GM21423 (cell line): ENCODE measurements around the gene EPHA3.

Experiments used
- ATAC-seq: cut with Tn5 transposase; IDR thresholded peaks from one replicate; pipeline ENCODE4 v1.9.1; 2021; ENCODE audit warnings: mild to moderate bottlenecking, moderate library complexity; ENCODE audit not compliant: unreplicated experiment

The EPHA3 gene

DNA sequence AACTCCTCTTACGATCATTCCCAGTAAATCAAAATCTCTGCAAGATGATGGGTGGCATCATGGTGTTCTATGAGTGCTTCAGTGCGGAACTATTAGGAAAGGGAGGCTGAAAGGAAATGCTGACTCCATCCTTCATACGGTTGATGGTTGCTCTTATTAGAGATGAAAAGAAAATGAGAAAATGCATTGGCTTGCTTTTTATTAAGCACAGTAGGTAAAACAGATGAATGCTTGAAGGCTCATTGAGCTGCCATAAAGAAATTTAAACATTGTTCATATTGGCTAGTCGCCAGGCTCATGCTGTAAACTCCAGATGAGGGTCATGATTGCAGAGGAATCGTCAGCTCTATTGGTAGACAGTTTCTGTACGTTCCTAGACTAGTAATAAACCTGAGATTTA is 115.8 kb downstream of the EPHA3 start:
- ATAC-seq = no peak

DNA sequence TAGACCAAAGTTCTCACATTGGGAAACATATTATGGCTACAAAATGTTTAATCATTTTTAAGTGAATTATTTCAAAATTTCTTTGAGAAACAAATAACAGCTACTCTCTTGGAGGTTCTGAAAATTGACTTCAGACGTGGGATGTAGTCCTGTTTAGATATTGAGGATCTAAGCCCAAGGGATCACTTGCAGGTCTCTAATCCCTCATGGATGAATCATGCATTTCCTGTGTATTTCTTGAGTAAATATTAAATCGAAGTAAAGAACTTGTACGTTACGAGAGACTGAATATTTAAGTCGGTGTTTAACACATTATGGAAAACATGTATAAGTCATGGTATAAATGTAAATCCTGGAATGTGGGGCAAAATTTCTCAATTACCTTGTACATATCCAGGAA is 119.8 kb downstream of the EPHA3 start:
- ATAC-seq = no peak

DNA sequence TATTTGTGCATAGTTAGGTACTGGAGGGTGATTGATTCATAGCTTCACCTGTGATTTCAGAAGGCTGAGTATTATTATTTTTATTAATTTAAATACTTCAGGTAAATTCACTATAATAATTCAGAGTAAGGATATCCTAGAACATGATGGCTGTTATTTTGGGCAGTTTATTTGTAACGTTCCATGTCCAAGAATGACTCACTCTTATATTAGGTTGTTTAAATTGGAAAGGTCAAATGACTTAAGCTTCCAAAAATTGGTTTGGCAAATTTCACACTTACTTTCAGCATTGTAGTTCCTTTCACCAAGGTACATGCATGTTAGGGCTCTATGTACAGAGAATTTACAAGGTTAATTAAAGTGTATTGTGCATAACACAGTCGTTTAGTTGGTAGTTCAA is 120.2 kb downstream of the EPHA3 start:
- no peak for ATAC-seq

DNA sequence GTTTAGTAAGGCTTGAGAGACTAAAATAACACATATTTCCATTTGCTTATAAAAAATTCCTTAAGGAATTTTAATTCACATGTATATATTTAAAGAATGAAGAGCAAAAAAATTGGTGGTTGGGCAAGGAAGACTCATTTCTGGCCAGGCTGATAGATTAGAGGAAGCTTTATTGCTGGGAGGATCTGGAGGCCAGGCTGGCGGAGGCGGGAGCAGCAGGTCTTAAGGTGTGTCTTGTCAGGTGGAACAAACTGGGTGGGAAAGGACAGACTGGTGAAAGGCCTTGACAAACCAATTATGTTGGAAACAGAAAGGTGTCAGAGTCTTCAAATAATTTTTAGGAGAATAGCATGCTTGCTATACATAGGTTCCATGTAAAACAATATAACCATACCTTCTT is 124.7 kb downstream of the EPHA3 start:
- ATAC-seq = no peak

DNA sequence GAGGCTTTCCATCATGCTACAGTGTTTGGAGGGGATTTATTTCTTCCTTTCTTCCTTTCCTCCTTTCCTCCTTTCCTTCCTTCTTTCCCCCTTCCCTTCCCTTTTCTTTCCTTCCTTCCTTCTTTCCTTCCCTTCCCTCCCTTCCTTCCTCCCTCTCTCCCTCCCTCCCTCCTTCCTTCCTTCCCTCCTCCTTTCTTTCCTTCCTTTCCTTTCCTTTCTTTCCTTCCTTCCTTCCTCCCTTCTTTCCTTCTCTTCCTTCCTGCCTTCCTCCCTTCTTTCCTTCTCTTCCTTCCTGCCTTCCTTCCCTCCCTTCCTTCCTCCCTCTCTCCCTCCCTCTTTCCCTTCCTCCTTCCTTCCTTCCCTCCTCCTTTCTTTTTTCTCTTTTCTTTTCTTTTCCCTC is 127.2 kb downstream of the EPHA3 start:
- no peak for ATAC-seq

DNA sequence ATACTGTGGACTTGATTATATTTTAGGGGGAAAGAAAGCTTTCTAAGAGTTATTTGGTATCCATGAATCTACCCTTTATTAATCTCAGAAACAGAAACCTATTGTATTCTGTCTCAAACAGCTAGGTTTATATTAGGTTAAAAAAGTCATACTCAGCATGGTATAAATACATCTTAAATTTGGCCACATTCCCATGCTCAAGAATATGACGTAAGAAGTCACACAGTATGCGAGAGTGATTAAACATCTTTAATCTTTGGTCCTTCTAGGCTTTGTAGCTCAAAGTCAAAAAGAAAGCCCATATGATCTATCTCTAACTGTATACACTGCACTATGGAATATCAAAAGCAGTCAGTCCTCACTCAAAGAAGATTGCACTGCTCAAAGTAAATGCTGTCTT is 131.4 kb downstream of the EPHA3 start:
- ATAC-seq = no peak

DNA sequence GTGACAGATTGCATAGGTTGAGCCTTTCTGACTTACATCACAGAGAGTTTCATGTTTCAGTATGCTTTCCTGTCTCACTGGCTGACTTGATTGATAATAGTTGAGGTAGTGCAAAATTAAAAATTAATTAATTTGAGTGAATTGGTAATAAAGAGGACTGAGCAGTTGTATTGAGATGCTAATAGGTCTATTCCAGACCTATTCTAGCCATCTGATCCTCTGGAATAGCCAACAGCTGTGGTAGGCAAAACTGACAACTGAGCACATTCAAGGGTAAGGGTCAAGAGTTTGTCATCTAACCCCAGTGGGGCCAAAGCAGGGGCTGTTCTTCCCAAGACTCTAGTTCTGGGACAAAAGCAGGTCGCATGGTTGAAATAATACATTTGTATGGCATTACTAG is 132.4 kb downstream of the EPHA3 start:
- ATAC-seq = no peak

DNA sequence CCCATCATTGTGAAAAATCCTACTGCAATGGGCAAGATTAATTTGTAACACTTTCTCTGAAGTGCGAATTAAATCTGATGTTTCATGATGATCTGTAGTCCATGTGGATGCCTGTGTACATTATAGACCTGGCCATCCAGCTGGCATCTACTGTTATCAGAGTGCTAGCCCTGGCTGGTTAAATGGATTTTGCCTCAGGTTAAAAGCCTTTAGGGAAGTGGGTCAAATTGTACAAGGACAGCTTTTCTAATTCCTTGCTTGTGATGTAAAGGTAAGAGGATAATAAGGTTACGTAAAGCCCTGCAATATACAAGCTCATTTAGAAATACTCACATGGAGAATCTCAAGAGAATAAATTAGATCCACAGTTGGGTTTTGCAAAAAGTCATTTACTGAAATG is 138.2 kb downstream of the EPHA3 start:
- no peak for ATAC-seq

DNA sequence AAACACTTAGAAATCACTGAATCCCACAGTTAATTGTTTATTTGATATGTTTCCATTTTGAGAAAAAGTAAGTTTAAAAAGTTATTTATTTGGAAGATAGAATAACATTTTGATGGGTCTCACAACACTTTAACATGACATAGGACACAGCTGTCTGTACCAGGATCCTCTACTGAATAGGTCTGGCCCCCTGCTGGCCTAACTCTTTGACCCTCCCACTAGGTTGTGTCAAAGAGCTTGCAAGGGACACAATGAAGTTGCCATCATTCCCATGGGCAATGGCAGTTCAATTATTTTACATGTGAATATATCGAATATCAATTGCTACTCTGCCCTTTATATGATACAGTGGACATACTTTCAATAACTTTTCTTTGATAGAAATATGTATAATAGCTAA is 138.9 kb downstream of the EPHA3 start:
- ATAC-seq = no peak

DNA sequence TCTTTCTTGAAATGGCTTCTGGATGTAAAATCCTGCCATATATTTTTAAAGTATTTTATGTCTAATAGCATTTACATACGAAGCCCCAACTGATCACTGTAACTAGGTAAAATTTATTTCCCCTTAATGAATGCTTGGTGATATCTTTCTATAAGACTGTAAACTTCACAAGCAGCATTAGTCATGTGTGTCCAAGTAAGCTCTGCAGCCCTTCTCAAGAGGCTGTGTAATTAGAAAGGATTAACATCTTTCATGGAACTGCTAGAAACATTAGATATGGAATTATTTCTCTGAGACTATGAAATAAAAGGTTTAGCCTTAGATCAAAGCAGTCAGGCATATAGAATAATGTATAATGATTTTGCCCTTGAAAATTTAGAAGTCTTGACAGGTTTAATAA is 143.3 kb downstream of the EPHA3 start:
- no peak for ATAC-seq

DNA sequence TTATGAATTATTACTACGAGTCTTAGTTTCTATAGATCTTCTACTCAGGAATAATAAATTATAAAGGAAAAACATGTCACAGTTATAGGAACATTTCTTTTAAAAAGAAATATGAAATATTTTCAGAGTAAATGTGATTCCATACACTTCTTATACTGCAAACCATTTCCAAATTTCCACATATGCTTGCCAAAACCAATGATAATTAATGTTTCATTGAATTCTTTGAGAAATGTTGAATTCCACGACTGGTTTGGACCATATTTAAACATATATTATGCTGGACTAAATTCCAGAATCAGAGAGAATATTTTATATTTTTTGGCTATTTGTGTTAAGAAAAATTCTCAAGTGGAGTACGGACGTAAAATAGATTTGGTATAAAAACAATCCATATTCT is 144.6 kb downstream of the EPHA3 start:
- ATAC-seq = no peak

DNA sequence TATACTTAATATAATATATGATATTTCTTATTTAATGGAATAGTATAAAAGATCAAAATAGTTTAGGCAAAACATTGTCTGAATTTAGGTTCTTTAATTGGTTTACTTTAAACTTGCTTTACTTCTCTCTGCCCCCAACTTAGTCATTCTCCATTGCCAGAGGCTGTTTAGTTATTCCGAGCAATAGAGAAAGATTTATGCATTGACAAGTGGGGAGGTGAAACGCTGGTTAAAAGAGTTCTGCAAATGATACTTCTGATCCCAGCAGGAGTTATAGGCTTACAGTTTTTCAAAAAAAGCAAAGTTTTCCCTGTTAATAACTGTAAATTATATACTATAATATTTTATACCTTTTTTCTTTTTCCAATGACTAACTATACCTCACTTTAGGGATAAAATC is 145.4 kb downstream of the EPHA3 start:
- ATAC-seq = no peak

DNA sequence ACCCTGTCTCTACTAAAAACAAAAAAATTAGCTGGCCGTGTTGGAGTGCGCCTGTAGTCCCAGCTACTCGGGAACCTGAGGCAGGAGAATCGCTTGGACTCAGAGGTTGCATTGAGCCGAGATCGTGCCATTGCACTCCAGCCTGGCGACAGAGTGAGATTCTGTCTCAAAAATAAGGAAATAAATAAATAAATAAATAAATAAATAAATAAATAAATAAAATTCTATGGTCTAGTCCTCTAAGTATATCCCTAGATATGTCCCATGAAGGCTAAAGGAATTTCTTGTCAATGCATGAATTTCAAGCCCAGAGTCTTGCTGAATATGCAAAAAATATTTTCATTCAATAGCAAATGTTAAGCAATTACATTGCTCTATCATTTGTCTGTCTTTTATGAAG is 149.0 kb downstream of the EPHA3 start:
- ATAC-seq = no peak

DNA sequence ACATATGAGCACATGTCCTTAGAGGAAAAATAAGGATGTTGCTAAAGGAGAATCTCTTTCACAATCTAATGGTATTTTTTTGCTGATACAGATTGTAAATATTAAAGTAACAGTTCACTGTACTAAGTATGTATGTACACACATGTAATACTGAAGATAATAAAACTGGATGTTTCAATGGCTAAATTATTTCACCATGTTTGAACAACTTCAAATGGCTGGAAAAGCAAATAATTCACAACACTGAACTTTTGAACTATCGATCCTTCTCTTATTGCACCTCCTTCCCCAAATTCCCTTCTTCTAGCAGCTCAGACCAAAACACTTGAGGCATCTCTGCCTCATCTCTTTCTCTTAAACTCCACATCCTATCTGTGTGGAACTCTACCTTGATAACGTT is 149.5 kb downstream of the EPHA3 start:
- ATAC-seq = no peak

DNA sequence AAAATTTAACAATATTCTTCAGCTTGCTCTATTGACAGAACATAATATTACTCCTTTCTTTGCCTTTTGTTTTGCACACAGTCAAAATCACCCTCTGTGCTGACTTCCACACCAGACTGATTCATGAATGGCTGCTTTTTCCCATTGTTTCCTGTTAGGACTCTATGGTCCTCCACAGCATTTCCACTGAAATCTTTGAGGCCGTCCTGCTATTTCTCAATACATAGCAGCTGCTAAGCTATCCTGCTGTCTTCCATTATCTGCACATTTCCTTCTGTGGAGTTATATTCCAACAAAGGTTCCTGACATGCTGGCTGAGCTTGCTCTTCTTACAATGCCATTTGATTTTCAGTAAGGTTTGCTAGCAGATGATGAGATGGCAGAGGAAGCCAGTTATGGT is 153.3 kb downstream of the EPHA3 start:
- ATAC-seq = no peak

DNA sequence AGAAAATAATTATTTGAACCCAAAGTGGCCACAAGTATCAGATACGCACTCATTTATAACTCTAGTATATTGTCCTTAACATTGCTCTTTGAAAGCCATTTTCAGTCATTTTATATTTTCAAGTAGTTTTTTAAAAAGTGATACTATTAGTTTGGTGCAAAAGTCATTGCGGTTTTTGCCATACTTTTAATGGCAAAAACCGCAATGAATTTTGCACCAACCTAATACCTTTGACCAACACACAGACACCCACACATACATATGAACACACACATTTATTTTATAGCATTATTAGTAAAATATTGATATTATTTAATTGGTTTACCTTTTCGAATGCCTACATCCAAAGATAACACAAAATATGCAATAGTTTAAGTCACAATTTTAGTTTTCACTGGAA is 154.3 kb downstream of the EPHA3 start:
- ATAC-seq = no peak

DNA sequence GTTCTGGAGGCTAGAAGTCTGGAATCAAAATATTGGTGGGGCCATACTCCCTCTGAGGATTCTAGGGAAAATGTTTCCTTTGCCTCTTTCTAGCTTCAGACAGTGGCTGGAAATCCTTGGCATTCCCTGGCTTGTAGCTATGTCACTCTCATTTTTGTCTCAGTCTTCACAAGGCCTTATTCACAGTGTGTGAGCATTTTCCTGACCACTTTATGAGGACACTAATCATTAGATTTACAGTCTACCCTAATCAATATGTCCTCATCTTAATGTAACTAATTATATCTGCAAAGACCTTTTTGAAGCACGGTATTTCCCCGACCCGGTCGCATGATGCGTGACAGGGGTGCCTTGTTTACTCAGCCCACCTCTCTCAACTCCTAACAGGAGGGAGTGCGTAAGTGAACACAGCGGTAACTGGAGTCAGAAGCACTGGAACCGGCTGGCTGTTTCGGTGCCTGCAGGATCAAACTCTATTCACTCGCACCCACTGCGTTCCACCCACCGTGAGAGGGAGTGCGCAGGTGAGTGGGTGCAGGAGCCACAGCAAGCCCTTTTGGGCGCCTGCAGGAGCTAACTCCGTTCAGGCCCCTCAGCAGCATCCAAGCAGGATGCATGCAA is 155.0 kb downstream of the EPHA3 start:
- ATAC-seq = no peak

DNA sequence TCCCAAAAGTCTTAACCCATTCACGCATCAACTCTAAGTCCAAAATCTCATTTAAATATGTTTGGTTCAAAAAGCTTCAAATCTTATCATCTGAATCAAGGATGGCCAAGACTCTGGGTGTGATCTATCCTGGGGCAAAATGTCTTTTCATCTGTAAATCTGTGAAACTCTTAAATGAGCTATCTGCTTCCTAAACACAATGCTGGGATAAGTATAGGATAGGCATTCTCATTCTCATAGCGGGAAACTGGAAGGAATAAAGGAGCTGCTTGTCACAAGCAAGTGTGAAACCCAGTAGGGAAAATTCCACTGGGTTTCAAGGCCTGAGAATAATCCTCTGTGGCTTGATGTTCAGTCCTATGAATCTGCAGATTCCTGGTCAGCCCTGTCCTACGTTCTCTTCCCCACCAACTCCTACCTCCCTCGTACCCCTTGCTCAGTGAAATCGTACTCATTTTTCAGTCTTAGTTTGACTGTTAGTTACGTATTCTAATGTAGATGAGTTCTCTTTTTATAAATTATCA is 156.7 kb downstream of the EPHA3 start:
- no peak for ATAC-seq

DNA sequence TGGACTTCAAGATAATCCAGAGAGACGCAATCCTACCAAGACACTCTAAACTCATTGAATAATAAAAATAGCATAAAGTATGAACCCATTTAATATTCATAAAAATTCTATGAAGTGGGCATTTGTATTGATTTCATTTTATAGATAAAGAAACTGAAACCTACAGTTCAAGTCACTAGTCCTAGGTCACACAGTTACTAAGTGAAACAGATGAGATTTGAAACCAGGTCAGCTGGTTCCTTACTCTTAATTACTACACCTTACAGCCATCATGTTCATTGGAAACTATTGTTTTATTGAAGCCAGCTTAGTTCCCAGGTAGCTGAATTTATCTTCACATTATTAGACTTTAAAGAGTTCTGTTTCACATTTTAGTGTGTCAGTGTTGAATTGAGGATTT is 158.7 kb downstream of the EPHA3 start:
- no peak for ATAC-seq

DNA sequence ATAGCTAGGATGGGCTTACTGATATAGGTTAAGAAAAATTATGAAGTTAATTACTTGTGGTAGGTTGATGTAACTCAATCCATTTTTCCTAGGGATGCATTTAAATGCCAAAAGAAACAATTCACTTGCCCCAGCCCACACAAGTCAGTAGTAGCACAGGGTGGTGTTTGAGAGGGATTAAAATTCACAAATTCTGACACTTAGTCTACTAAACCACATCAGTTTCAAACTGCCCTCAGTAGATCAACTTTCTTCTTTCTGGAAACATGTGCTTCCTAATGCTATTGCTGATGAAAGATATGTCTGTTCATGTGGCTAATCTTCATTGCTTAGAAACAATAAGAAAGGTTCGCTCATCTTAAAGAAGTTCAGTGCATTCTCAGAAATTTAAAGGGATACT is 160.6 kb downstream of the EPHA3 start:
- ATAC-seq = no peak

DNA sequence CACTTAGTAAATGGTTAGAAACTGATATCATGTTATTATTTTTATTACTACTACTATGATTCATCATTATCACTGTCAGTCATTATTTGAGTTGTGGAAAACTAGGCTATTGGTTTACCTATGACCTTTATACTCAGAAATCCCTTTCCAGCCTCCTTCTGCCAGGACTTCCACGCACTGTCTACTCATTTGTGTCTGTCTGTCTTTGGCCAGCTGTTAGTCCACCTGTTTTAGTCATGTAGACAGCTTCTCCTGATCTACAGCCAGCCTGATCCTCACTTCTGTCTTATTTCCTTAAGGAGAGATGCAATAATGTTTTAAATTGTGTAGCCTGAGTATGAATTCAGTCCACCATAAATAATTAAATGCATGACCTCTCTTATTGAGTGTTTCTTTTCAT is 162.8 kb downstream of the EPHA3 start:
- no peak for ATAC-seq

DNA sequence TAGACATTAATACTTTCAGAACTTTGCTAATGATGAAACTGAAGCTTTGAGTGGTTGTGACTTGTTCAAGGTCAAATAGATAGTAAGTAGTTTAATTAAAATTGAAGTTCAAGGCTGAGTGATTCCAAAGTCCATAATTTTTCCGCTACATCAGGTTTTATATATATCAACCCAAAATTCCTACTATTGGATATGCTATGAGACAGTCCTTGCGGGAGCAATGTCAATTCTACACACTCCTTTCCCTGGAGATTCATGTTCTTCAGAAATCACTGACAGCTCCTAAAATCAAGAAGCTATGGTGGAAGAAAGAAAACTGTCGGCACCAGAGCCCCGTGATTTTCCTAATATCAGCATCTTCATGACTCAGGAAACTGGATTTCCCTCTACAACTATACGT is 167.6 kb downstream of the EPHA3 start:
- no peak for ATAC-seq

DNA sequence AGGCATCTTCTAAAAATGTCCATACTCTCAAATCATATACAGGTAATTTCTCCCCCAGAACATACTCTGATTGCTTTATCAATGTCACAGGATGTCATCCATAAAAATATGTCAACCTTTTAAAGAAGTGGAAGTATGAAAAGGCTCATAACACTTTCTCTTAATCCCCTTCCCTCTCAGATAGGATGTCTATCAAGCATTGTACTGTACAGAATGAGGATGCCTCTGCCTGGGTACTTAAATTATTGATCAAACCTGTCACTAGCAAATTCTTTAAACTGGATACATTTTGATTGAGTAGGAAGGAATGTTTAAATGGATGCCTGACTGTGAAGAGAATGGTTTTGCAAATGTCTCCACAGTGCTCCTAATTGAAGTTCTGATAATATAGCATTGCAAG is 168.7 kb downstream of the EPHA3 start:
- no peak for ATAC-seq
